Right lobe of liver (tissue), 6 donors: ENCODE data around the gene SFT2D2. TPM values are rescaled to one million over a fixed set of nuclear protein-coding genes. Genes with fewer than 3 reads are reported as not detected.

Experiments used
- ATAC-seq, 4 donors: fragments of 200-7000 bp; cut with Tn5 transposase; one replicate each; pipeline ENCODE4 v1.9.1; 2020; ENCODE audit warnings: mild to moderate bottlenecking in 4 of 4, moderate library complexity in 4 of 4
- DNase-seq, 3 donors: peaks; one replicate each; pipeline ENCODE4 v3.0.0-alpha.2; 2020
- H3K27ac ChIP-seq, 3 donors: fragments of 200-600 bp; one replicate each; pipeline ENCODE4 v1.8.0; 2022
- H3K27me3 ChIP-seq, 2 donors: fragments of 200-600 bp; one replicate each; pipeline ENCODE4 v1.8.0; 2022
- H3K36me3 ChIP-seq, 4 donors: fragments of 200-600 bp; sonication (generic) in 1 of 4; one replicate each; pipeline versions ENCODE4 v1.5.1 to v1.8.0; 2017 to 2022; ENCODE audit warnings: control low read depth in 1 of 4
- H3K4me1 ChIP-seq, 4 donors: fragments of 200-600 bp; sonication (generic) in 1 of 4; one replicate each; pipeline versions ENCODE4 v1.5.1 to v1.8.0; 2017 to 2022; ENCODE audit warnings: control low read depth in 1 of 4
- H3K4me3 ChIP-seq, 3 donors: fragments of 200-600 bp; one replicate each; pipeline ENCODE4 v1.8.0; 2022
- H3K9me3 ChIP-seq, 4 donors: fragments of 200-600 bp; sonication (generic) in 1 of 4; one replicate each; pipeline versions ENCODE4 v1.5.1 to v1.8.0; 2017 to 2022; ENCODE audit warnings: control low read depth in 1 of 4
- POLR2A ChIP-seq: fragments of 450-650 bp; IDR thresholded peaks from one replicate; pipeline ENCODE4 v1.6.1; 2017; ENCODE audit warnings: antibody characterized with exemption, mild to moderate bottlenecking
- WGBS: methylation state at CpG from one replicate; pipeline ENCODE4 v1.1.6; 2018; ENCODE audit warnings: low coverage, low lambda C conversion rate; ENCODE audit not compliant: insufficient coverage; ENCODE audit errors: missing lambda C conversion rate; 5-methylcytosine and 5-hydroxymethylcytosine counted together
- intact Hi-C, 2 donors: fragments of 100-400 bp; cut with DNase I; formaldehyde crosslinking; loops; one replicate each; pipeline versions ENCODE4 v1.11.2 to v1.14.1; 2022
- total RNA-seq, 6 experiments: library from RNA; depleted of rRNA in 2 of 6; stranded (reverse); fragments of >200 nt in 2 of 6; fragmentation: NEBNext Ultra II Directional in 3 of 6; extraction: Animal tissue kit (Norgen Biotek cat#: 25700) in 3 of 6; gene quantifications; one replicate each; pipeline versions ENCODE4 v1.1.0 to v1.2.4, GENCODE V29; 2016 to 2023
- TF ChIP-seq, protein P1 (sequence below), 4 donors: fragments of 200-600 bp in 3 of 4; fragments of 450-650 bp in 1 of 4; IDR thresholded peaks; one replicate each; pipeline versions ENCODE4 v1.5.1 to v1.8.0; 2016 to 2022; ENCODE audit warnings: antibody characterized with exemption in 4 of 4, mild to moderate bottlenecking in 2 of 4
- donor health status: DM: no; HTN: yes; CAD: no.
- donor health status: DM: no; HTN: no; CAD: no.
- donor health status: DM: no; HTN: no; CAD: no.
- donor health status: DM: no; HTN: yes; CAD: no.
- donor health status: DM: no; HTN: yes; CAD: no.

Gene SFT2D2
- total RNA-seq, 6 experiments from 2014 or later, result 26.5 to 35.4 (median 29.8) TPM

DNA sequence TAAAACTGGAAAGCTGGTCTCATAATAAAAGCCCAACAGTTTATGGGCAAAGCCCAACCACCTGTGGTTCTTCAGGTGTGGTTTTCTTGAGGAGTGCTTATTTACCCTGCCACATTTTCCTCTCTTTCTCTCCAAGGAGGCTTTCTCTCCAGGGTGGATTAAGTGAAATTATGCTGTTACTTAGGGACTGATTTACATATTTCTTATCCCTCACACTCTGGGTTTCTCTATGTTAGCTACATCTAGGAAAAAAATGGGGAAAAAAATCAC is 59.7 kb downstream of the SFT2D2 start:
- intact Hi-C loops, result no loop called here
- TF ChIP-seq, protein P1, sequence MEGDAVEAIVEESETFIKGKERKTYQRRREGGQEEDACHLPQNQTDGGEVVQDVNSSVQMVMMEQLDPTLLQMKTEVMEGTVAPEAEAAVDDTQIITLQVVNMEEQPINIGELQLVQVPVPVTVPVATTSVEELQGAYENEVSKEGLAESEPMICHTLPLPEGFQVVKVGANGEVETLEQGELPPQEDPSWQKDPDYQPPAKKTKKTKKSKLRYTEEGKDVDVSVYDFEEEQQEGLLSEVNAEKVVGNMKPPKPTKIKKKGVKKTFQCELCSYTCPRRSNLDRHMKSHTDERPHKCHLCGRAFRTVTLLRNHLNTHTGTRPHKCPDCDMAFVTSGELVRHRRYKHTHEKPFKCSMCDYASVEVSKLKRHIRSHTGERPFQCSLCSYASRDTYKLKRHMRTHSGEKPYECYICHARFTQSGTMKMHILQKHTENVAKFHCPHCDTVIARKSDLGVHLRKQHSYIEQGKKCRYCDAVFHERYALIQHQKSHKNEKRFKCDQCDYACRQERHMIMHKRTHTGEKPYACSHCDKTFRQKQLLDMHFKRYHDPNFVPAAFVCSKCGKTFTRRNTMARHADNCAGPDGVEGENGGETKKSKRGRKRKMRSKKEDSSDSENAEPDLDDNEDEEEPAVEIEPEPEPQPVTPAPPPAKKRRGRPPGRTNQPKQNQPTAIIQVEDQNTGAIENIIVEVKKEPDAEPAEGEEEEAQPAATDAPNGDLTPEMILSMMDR (IDR thresholded peaks at IDR 0.05), result no peak
- no peak for TF ChIP-seq POLR2A
- Histone ChIP-seq H3K36me3 (no peaks in the 10 kb centered on the region), H3K4me3 (no peak overlapping the region), H3K27me3 (no peaks in the 10 kb centered on the region), H3K4me1 (no peaks in the 10 kb centered on the region), H3K27ac (no peak overlapping the region), H3K9me3 (no peaks in the 10 kb centered on the region)
- no peak for DNase-seq
- ATAC-seq, result no peak

DNA sequence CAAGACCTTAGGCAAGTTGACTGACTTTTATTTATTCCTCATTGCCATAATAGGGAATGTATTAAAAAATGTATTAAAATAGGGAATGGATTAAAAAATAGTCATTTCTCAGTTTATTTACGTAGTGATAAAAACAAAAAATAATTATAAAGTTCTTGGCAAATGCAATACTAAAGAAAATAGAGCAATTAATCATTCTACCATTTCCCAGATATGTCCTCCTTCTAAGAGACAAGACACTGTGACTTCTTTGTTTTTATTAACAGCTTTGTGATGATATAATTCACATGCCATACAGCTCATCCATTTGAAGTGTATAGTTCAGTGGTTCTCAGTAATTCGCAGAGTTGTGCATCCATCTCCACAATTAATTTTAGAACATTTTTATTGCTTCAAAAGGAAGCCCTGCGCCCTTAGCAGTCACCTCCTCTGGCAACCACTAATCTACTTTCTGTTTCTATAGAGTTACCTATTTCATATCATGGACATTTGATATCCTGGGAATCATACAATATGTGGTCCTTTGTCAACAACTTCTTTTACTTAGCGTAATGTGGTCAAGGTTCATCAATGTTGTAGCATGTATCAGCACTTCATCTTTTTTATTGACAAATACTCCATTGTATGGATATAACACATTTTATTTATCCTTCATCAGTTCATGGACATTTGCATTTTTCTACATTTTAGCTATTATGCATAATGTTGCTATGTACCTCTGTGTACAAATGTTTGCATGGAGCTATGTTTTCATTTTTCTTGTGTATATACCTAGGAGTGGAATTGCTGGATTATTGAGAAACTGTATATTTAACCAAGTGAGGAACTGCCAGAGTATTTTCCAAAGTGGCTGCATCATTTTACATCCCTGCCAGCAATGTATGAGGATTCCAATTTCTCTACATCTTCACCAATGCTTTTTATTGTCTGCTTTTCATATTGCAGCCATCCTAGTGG is 60.4 kb downstream of the SFT2D2 start:
- DNase-seq (no peak), ATAC-seq (no peak)
- no peak for TF ChIP-seq POLR2A
- TF ChIP-seq, protein P1 (IDR thresholded peaks at IDR 0.05), result no peak
- H3K4me3 ChIP-seq, result no peak overlapping the region
- no peaks in the 10 kb centered on the region for H3K9me3 ChIP-seq
- intact Hi-C loops, result no loop called here
- H3K4me1 ChIP-seq, result no peaks in the 10 kb centered on the region
- H3K27me3 ChIP-seq, result no peaks in the 10 kb centered on the region
- WGBS, result 89% methylated on average over 4 of the region's 4 CpGs
- H3K36me3 ChIP-seq, result no peaks in the 10 kb centered on the region
- H3K27ac ChIP-seq, result no peak overlapping the region

DNA sequence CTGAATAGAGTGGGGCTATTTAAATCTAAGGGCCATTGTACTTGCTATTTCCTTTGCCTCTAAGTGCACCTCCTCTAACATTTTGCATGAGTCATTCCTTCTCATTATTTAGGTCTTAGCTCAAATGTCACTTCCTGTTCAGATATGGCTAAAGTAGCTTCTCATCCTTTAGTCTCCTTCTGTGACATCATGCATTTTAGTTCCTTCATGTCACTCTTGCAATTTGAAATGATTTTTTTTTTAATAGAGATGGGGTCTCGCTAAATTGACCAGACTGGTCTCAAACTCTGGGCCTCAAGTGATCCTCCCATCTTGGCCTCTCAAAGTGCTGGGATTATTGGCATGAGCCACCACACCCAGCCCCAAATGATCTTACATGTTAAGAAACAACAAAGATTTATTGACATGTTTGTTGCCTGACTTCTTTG is 61.4 kb downstream of the SFT2D2 start:
- no peak overlapping the region for H3K4me3 ChIP-seq
- H3K36me3 ChIP-seq, result no peaks in the 10 kb centered on the region
- intact Hi-C loops, result no loop called here
- H3K4me1 ChIP-seq, result no peaks in the 10 kb centered on the region
- no peaks in the 10 kb centered on the region for H3K9me3 ChIP-seq
- peak in 1 of 4 donors; percentile 37 for ATAC-seq
- no peak for TF ChIP-seq POLR2A
- TF ChIP-seq, protein P1 (IDR thresholded peaks at IDR 0.05), result no peak
- no peak for DNase-seq
- no peak overlapping the region for H3K27ac ChIP-seq
- H3K27me3 ChIP-seq, result no peaks in the 10 kb centered on the region
- 89% methylated on average over 1 of the region's 1 CpG for WGBS

DNA sequence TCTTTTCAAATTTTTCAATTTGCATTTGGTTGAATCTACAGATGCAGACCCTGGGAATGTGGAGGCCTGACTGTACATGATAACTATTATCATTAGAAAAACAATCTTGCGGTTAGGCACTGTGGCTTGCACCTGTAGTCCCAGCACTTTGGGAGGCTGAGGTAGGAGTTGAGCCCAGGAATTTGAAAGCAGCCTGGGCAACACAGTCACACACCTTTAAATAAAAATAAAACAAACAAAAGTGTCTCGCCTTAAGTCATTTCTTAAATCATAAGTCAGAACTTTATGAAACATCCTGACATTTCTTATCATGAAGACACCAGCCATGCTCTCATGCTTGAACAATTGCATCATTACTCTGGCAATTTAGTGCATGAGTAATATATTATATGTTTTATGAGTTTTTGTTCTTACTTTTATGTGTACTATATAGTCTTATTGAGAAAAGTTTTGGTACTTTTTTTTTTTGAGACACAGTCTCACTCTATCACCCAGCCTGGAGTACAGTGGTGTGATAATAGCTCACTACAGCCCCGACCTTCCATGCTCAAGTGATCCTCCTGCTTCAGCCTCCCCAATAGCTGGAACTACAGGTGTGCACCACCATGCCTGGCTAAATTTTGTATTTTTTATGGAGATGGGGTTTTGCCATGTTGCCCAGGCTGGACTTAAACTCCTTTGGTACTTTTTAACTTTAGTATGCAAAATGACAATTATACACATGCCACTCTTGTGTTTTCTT is 62.7 kb downstream of the SFT2D2 start:
- H3K4me1 ChIP-seq, result no peaks in the 10 kb centered on the region
- 89% methylated on average over 3 of the region's 3 CpGs for WGBS
- H3K9me3 ChIP-seq, result no peaks in the 10 kb centered on the region
- H3K27ac ChIP-seq, result no peak overlapping the region
- ATAC-seq (no peak), DNase-seq (no peak)
- H3K27me3 ChIP-seq, result no peaks in the 10 kb centered on the region
- no peaks in the 10 kb centered on the region for H3K36me3 ChIP-seq
- no peak for TF ChIP-seq POLR2A
- TF ChIP-seq, protein P1 (IDR thresholded peaks at IDR 0.05), result no peak
- intact Hi-C loops, result no loop called here
- H3K4me3 ChIP-seq, result no peak overlapping the region
